GM12874 (cell line): Measurements from ENCODE around the gene SIK3.

Experiments
- TF ChIP-seq, protein P1 (sequence below): IDR thresholded peaks from 2 replicates; pipeline ENCODE4 v1.5.1; 2011; ENCODE audit warnings: low read depth, mild to moderate bottlenecking, control low read depth, low read length, moderate library complexity; ENCODE audit not compliant: insufficient read depth

SIK3 gene

DNA sequence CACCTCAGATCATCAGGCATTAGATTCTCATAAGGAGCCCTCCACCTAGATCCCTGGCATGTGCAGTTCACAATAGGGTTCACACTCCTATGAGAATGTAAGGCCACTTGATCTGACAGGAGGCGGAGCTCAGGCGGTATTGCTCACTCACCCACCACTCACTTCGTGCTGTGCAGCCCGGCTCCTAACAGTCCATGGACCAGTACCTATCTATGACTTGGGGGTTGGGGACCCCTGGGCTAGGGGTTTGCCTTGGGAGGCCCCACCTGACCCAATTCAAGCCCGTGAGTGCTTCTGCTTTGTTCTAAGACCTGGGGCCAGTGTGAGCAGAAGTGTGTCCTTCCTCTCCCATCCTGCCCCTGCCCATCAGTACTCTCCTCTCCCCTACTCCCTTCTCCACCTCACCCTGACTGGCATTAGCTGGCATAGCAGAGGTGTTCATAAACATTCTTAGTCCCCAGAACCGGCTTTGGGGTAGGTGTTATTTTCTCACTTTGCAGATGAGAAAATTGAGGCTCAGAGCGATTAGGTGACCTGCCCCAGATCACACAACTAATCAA is 266.4 kb downstream of the SIK3 start:
- TF ChIP-seq, protein P1, sequence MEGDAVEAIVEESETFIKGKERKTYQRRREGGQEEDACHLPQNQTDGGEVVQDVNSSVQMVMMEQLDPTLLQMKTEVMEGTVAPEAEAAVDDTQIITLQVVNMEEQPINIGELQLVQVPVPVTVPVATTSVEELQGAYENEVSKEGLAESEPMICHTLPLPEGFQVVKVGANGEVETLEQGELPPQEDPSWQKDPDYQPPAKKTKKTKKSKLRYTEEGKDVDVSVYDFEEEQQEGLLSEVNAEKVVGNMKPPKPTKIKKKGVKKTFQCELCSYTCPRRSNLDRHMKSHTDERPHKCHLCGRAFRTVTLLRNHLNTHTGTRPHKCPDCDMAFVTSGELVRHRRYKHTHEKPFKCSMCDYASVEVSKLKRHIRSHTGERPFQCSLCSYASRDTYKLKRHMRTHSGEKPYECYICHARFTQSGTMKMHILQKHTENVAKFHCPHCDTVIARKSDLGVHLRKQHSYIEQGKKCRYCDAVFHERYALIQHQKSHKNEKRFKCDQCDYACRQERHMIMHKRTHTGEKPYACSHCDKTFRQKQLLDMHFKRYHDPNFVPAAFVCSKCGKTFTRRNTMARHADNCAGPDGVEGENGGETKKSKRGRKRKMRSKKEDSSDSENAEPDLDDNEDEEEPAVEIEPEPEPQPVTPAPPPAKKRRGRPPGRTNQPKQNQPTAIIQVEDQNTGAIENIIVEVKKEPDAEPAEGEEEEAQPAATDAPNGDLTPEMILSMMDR: no peak

- TF ChIP-seq, protein P1: no peak
These were observed 267.9 kb downstream of the SIK3 start for GRCh38 chr11:116830184-116830912.

- TF ChIP-seq, protein P1: no peak
These were observed 268.6 kb downstream of the SIK3 start, which contains the start of gene APOC3 for GRCh38 chr11:116829525-116830183. APOC3 (plus strand) TSS chr11:116829907; CDS start chr11:116830583, 676 bp downstream.

DNA sequence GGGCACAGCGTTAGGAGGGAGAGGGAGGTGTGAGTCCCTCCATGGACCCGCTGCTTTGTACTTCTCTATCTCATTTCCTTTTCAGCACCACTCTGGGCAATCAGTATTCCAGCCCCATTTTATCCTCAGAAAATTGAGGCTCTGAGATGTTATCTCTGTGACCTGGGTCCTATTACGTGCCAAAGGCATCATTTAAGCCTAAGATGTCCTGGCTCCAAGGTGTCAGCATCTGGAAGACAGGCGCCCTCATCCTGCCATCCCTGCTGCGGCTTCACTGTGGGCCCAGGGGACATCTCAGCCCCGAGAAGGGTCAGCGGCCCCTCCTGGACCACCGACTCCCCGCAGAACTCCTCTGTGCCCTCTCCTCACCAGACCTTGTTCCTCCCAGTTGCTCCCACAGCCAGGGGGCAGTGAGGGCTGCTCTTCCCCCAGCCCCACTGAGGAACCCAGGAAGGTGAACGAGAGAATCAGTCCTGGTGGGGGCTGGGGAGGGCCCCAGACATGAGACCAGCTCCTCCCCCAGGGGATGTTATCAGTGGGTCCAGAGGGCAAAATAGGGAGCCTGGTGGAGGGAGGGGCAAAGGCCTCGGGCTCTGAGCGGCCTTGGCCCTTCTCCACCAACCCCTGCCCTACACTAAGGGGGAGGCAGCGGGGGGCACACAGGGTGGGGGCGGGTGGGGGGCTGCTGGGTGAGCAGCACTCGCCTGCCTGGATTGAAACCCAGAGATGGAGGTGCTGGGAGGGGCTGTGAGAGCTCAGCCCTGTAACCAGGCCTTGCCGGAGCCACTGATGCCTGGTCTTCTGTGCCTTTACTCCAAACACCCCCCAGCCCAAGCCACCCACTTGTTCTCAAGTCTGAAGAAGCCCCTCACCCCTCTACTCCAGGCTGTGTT is 269.4 kb downstream of the SIK3 start:
- TF ChIP-seq, protein P1: no peak

- TF ChIP-seq, protein P1: no peak
These were observed 270.8 kb downstream of the SIK3 start for GRCh38 chr11:116827461-116827860.

GRCh38 chr11:116826751-116827431 is 271.3 kb downstream of the SIK3 start:
- TF ChIP-seq, protein P1: no peak
